Activated naive CD4-positive, alpha-beta T cell treated with anti-CD3 and anti-CD28 coated beads, Interleukin-2, amount 50 U/mL, for 24 hours (primary cell): ENCODE data around the gene DMXL1.
"Not testable (repeated sequence)": the region's sequence is repeated elsewhere in the genome, so short reads cannot be mapped to it uniquely, and the experiment has no call there.

Experiments used
- H3K27ac Mint-ChIP-seq: one replicate; pipeline ENCODE4 v1.8.0; 2021; ENCODE audit warnings: mild to moderate bottlenecking, mixed read lengths
- H3K27me3 Mint-ChIP-seq: one replicate; pipeline ENCODE4 v1.8.0; 2021; ENCODE audit warnings: mixed read lengths
- H3K36me3 Mint-ChIP-seq: one replicate; pipeline ENCODE4 v1.8.0; 2021; ENCODE audit warnings: mixed read lengths
- H3K4me1 Mint-ChIP-seq: one replicate; pipeline ENCODE4 v1.8.0; 2021; ENCODE audit warnings: mixed read lengths
- H3K4me3 Mint-ChIP-seq: one replicate; pipeline ENCODE4 v1.8.0; 2021; ENCODE audit warnings: mild to moderate bottlenecking, mixed read lengths
- H3K9me3 Mint-ChIP-seq: one replicate; pipeline ENCODE4 v1.8.0; 2021; ENCODE audit warnings: mixed read lengths

DMXL1 gene

GRCh38 chr5:119131530-119132304, 60.8 kb downstream of the DMXL1 start:
- Mint-ChIP-seq H3K4me3 (no peak overlapping the region), H3K27ac (no peak overlapping the region), H3K27me3 (no peaks in the 10 kb centered on the region), H3K4me1 (no peaks in the 10 kb centered on the region), H3K9me3 (peaks cover 11% of the 10 kb centered on the region), H3K36me3 (peaks cover 41% of the 10 kb centered on the region)

DNA sequence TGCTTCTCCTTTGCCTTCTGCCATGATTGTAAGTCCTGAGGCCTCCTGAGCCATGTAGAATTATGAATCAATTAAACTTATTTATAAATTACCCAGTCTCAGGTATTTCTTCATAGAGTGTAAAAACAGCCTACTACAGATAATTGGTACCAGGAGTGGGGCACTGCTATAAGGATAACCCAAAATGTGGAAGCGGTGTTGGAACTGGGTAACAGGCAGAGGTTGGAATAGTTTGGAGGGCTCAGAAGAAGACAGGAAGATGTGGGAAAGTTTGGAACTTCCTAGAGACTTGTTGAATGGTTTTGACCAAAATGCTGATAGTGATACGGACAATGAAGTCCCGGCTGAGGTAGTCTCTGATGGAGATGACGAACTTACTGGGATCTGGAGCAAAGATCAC, 64.9 kb downstream of the DMXL1 start:
- Mint-ChIP-seq H3K9me3 (peaks cover 23% of the 10 kb centered on the region), H3K36me3 (peaks cover 55% of the 10 kb centered on the region)
- H3K4me3 Mint-ChIP-seq, H3K4me1 Mint-ChIP-seq, H3K27me3 Mint-ChIP-seq, H3K27ac Mint-ChIP-seq: not testable (repeated sequence)

GRCh38 chr5:119136666-119137318, 65.9 kb downstream of the DMXL1 start:
- no peak overlapping the region for H3K4me3 Mint-ChIP-seq
- H3K4me1 Mint-ChIP-seq = no peaks in the 10 kb centered on the region
- H3K36me3 Mint-ChIP-seq = peaks cover 55% of the 10 kb centered on the region
- peaks cover 27% of the 10 kb centered on the region for H3K9me3 Mint-ChIP-seq
- H3K27ac Mint-ChIP-seq = no peak overlapping the region
- H3K27me3 Mint-ChIP-seq = no peaks in the 10 kb centered on the region

DNA sequence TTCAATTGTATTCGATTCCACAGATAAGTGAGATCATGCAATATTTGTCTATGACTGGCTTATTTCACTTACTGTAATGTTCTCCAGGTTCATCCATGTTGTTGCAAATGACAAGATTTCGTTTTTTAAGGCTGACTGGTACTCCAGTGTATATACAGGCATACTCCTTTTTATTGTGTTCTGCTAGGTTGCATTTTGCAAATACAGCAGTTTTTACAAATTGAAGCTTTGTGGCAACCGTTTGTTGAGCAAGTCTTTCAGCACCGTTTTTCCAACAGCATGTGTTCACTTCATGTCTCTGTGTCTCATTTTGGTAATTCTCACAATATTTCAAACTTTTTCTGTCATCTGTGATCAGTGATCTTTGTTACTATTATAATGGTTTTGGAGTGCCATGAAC, 82.7 kb downstream of the DMXL1 start:
- peaks cover 48% of the 10 kb centered on the region for H3K36me3 Mint-ChIP-seq
- H3K4me1 Mint-ChIP-seq = no peaks in the 10 kb centered on the region
- H3K9me3 Mint-ChIP-seq = peaks cover 6% of the 10 kb centered on the region
- no peak overlapping the region for H3K27ac Mint-ChIP-seq
- no peaks in the 10 kb centered on the region for H3K27me3 Mint-ChIP-seq
- no peak overlapping the region for H3K4me3 Mint-ChIP-seq

GRCh38 chr5:119158144-119158543, 87.3 kb downstream of the DMXL1 start:
- H3K27me3 Mint-ChIP-seq = no peaks in the 10 kb centered on the region
- H3K9me3 Mint-ChIP-seq = peaks cover 6% of the 10 kb centered on the region
- H3K4me1 Mint-ChIP-seq = no peaks in the 10 kb centered on the region
- H3K27ac Mint-ChIP-seq = no peak overlapping the region
- H3K4me3 Mint-ChIP-seq = no peak overlapping the region
- H3K36me3 Mint-ChIP-seq = peaks cover 39% of the 10 kb centered on the region

GRCh38 chr5:119161430-119161829, 90.5 kb downstream of the DMXL1 start:
- Mint-ChIP-seq H3K4me3 (no peak overlapping the region), H3K27me3 (no peaks in the 10 kb centered on the region), H3K4me1 (no peaks in the 10 kb centered on the region), H3K9me3 (peaks cover 6% of the 10 kb centered on the region), H3K36me3 (peaks cover 36% of the 10 kb centered on the region), H3K27ac (no peak overlapping the region)

DNA sequence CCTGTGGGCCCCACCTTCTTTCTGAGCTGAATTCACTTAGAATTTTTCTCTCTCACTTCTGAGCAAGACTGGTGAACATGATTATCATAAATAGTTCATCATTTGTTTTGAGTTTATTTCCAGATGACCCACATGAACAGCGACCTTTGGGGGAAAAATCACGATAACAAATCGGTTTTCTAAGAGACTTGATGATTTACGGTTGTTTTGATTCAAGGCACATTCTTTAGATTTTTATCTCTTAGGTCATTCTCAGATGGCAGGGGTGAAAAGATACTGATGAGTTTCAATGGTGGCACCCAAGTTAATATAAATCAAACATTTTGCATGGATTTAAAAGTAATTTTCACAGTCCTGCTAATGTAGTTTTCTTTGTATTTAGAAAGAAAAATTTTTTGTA, 95.1 kb downstream of the DMXL1 start:
- Mint-ChIP-seq H3K27me3 (no peaks in the 10 kb centered on the region), H3K9me3 (no peaks in the 10 kb centered on the region), H3K27ac (no peak overlapping the region), H3K36me3 (peaks cover 23% of the 10 kb centered on the region), H3K4me3 (no peak overlapping the region), H3K4me1 (peaks cover 9% of the 10 kb centered on the region)

DNA sequence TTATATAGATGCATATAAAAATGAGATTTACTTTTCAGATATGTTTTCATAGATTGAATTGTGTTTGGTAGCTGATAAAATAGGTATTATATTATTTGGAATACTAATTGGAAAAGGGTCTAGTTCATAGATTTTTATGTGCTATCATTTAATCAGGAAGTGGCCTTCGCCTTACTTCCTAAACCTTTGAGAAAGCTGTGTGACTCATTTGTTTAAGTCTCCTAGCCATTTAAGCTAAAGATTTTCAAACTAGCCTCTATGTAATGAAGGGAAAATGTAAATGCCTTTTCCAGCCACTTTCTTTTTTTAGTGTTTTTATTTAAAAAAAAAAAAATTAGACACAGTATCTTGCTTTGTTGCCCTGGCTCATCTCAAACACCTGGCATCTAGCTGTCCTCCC, 97.5 kb downstream of the DMXL1 start:
- H3K27me3 Mint-ChIP-seq = no peaks in the 10 kb centered on the region
- no peak overlapping the region for H3K4me3 Mint-ChIP-seq
- H3K9me3 Mint-ChIP-seq = no peaks in the 10 kb centered on the region
- peaks cover 9% of the 10 kb centered on the region for H3K4me1 Mint-ChIP-seq
- H3K36me3 Mint-ChIP-seq = peaks cover 28% of the 10 kb centered on the region
- H3K27ac Mint-ChIP-seq = no peak overlapping the region

DNA sequence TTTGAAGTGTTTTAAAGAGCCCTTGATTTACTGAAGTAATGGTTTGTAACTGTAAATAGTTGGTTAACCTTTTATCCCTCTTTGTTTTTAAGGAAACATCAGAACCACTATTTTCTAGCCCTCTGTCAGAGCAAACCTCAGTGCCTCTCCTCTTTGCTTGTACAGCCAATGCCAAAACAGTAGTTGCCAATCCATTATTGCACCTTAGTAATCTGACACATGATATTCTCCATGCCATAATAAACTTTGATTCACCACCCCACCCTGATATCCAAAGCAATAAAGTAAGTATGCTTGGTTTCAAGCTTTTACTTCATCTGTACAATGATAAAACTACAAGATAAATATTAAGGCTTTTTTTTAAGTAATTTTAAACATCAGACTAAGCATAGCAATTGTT, 100.8 kb downstream of the DMXL1 start:
- Mint-ChIP-seq H3K9me3 (no peaks in the 10 kb centered on the region), H3K27ac (no peak overlapping the region), H3K4me1 (peaks cover 13% of the 10 kb centered on the region), H3K27me3 (no peaks in the 10 kb centered on the region), H3K4me3 (no peak overlapping the region), H3K36me3 (peaks cover 31% of the 10 kb centered on the region)

- H3K9me3 Mint-ChIP-seq = no peaks in the 10 kb centered on the region
- H3K36me3 Mint-ChIP-seq = peaks cover 32% of the 10 kb centered on the region
- H3K27me3 Mint-ChIP-seq = no peaks in the 10 kb centered on the region
- no peak overlapping the region for H3K27ac Mint-ChIP-seq
- H3K4me1 Mint-ChIP-seq = peaks cover 4% of the 10 kb centered on the region
- no peak overlapping the region for H3K4me3 Mint-ChIP-seq
Observed at GRCh38 chr5:119174578-119175163, 103.8 kb downstream of the DMXL1 start.

DNA sequence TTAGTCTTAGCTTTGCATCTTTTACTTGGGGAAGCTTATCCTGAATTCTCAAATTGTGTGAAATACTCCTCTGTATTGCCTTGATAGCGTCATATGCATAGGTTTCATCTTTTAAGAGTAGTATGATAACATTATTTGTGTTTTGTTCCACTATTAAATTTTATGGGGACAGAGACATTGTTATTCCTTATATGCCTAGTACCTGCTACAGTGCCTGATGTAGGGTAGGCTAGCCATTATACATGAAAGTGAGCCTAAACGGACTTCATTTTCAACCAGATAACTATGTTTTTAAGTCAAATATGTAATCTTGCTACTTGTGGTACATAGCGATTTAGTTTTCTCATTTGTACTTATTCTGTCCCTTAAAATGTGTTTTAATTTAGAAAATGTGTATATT, 105.9 kb downstream of the DMXL1 start:
- no peaks in the 10 kb centered on the region for H3K27me3 Mint-ChIP-seq
- H3K4me3 Mint-ChIP-seq = no peak overlapping the region
- H3K9me3 Mint-ChIP-seq = no peaks in the 10 kb centered on the region
- H3K27ac Mint-ChIP-seq = no peak overlapping the region
- H3K4me1 Mint-ChIP-seq = peaks cover 9% of the 10 kb centered on the region
- H3K36me3 Mint-ChIP-seq = peaks cover 32% of the 10 kb centered on the region

DNA sequence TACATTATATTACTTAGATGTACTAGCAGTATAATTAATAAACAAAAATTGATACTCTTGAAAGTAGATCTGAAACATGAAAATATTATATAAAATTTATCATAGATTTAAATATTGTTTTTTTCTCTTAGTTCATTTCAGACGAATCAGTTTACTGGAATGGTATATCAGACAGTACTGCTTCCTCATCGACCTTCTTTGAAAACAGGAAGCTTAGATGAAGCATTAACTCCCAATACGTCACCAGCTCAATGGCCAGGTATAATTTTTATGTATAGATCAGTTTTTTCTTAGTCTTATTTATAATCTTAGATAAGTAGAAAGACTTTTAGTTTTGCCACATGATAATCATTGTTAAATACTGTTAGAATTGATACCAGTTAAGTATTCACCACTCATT, 106.3 kb downstream of the DMXL1 start:
- H3K4me1 Mint-ChIP-seq = peaks cover 9% of the 10 kb centered on the region
- H3K4me3 Mint-ChIP-seq = no peak overlapping the region
- no peaks in the 10 kb centered on the region for H3K9me3 Mint-ChIP-seq
- no peaks in the 10 kb centered on the region for H3K27me3 Mint-ChIP-seq
- no peak overlapping the region for H3K27ac Mint-ChIP-seq
- peaks cover 31% of the 10 kb centered on the region for H3K36me3 Mint-ChIP-seq

DNA sequence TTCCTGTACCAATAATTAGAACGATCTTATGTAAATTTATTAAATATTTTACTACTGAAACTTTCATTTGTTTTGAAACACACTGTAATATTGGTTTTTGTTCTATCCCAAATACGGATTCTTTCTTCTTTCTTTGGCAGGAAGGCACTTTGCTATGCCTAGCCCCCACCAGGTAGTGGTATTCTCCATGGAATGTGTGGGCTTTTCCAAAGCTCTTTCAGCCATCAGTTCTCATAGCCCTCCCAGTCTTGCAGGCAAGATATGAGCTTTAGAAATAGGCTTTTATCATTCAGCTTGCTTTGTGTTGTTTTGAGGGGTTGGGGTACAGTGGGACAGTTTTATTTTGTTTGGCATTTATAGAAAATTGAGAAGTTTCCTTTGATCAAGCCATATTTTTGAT, 107.5 kb downstream of the DMXL1 start:
- Mint-ChIP-seq H3K27me3 (no peaks in the 10 kb centered on the region), H3K36me3 (peaks cover 28% of the 10 kb centered on the region), H3K9me3 (no peaks in the 10 kb centered on the region), H3K27ac (no peak overlapping the region), H3K4me3 (no peak overlapping the region), H3K4me1 (peaks cover 9% of the 10 kb centered on the region)

- Mint-ChIP-seq H3K4me1 (peaks cover 5% of the 10 kb centered on the region), H3K27me3 (no peaks in the 10 kb centered on the region), H3K27ac (no peak overlapping the region), H3K4me3 (no peak overlapping the region), H3K9me3 (no peaks in the 10 kb centered on the region), H3K36me3 (peaks cover 31% of the 10 kb centered on the region)
Observed at GRCh38 chr5:119179857-119180641, 109.2 kb downstream of the DMXL1 start.

- not testable (repeated sequence) for H3K9me3 Mint-ChIP-seq, H3K4me3 Mint-ChIP-seq, H3K27me3 Mint-ChIP-seq, H3K27ac Mint-ChIP-seq
- Mint-ChIP-seq H3K4me1 (peaks cover 21% of the 10 kb centered on the region), H3K36me3 (peaks cover 20% of the 10 kb centered on the region)
Observed at GRCh38 chr5:119185512-119185911, 114.6 kb downstream of the DMXL1 start.
